ENCODE results near the gene SLC1A3. TPM values are rescaled to one million over a fixed set of nuclear protein-coding genes. Genes with fewer than 3 reads are reported as not detected.

Gene SLC1A3
- total RNA-seq, result 0.13 and 0.19 TPM in 2 replicates

DNA sequence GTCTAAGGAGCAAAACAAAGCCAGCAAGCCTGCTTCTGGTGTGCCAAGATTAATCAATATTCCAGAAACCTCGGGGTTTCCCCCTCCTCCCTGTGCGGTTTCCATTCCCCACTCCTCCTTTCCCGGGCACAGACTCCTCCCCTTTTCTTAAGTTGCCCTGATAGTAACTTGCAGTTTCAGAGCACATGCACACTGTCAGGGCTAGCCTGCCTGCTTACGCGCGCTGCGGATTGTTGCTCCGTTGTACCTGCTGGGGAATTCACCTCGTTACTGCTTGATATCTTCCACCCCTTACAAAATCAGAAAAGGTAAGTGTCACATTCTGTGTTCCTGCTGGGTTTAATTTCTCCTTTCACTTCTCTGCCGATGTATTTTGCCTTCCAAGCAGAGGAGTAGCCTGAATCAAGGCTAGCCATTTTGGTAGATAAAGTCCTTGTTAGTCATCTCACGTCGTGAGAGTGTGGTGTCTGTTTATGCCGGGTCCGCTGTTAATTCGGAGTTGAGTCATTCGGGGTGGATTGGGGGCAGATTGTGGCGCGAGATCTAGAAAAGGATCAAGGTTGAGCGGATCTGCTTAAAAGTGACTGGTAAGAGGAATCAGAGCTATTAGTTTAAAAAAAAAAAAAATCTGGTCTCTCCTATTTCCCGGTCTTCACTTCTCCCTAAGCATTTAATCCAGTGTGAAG lies at the start of gene SLC1A3:
TSS of gene SLC1A3 (plus strand) at position 179 of the 686 bp plus-strand sequence. CDS start 1,818 bp downstream, outside the sequence.

All from aortic smooth muscle cell (primary cell).